OCI-LY1 (cell line): ENCODE data around the gene SLC39A11.

Experiments
- EZH2 ChIP-seq: fragments of 200-600 bp; sonication (generic), shearing (Covaris generic); IDR thresholded peaks from 2 replicates; pipeline ENCODE4 v1.8.0; 2017; ENCODE audit warnings: borderline replicate concordance, mixed run types, mild to moderate bottlenecking, antibody characterized with exemption, low read length, moderate library complexity, mixed read lengths
- TF ChIP-seq, protein P1 (sequence below): fragments of 200-600 bp; sonication (generic), shearing (Covaris generic); IDR thresholded peaks from 2 replicates; pipeline ENCODE4 v1.5.1; 2017; ENCODE audit warnings: mild to moderate bottlenecking, antibody characterized with exemption, low read length, moderate library complexity, mixed read lengths

DNA sequence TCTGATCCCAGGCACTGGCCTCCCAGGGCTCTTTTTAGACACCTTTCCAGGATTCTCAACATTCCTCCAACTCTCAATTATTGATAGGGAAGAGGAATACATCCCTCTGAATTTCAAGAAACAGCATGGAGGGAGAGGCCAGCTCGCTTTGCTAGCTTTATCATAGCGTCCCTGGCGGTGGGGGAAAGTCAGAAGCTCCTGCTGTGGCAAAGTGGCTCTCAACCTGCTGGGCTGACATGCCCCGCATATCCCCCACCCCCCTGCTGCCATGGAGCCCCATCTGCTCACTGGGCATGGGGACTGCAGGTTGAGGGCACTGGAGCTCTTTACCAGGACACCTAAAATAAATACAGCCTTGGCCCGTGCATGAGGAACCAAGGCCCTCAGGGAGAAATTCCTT, 140.3 kb downstream of the SLC39A11 start:
- no peak for TF ChIP-seq EZH2
- TF ChIP-seq, protein P1, sequence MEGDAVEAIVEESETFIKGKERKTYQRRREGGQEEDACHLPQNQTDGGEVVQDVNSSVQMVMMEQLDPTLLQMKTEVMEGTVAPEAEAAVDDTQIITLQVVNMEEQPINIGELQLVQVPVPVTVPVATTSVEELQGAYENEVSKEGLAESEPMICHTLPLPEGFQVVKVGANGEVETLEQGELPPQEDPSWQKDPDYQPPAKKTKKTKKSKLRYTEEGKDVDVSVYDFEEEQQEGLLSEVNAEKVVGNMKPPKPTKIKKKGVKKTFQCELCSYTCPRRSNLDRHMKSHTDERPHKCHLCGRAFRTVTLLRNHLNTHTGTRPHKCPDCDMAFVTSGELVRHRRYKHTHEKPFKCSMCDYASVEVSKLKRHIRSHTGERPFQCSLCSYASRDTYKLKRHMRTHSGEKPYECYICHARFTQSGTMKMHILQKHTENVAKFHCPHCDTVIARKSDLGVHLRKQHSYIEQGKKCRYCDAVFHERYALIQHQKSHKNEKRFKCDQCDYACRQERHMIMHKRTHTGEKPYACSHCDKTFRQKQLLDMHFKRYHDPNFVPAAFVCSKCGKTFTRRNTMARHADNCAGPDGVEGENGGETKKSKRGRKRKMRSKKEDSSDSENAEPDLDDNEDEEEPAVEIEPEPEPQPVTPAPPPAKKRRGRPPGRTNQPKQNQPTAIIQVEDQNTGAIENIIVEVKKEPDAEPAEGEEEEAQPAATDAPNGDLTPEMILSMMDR = no peak
